OCI-LY7 (cell line): Measurements from ENCODE around the gene COL6A2.

Experiments used
- CTCF ChIP-seq: fragments of 200-600 bp; sonication (generic); conservative IDR thresholded peaks from 2 replicates; pipeline ENCODE4 v1.5.1; 2014; ENCODE audit warnings: mild to moderate bottlenecking, antibody characterized with exemption, low read length, moderate library complexity, mixed read lengths
- EZH2phosphoT487 ChIP-seq: fragments of 200-600 bp; sonication (generic); IDR thresholded peaks from 2 replicates; pipeline ENCODE4 v1.6.1; 2018; ENCODE audit warnings: low read depth, borderline replicate concordance, mild to moderate bottlenecking, mixed run types, antibody characterized with exemption, low read length, moderate library complexity, mixed read lengths

- no peak for TF ChIP-seq CTCF
- no peak for TF ChIP-seq EZH2phosphoT487
Measured at GRCh38 chr21:46084709-46085108, 13.2 kb upstream of the COL6A2 start.
